DOHH2 (cell line): ENCODE data around the gene RHOT2.

Experiments used
- H3F3A ChIP-seq: fragments of 200-600 bp; sonication (generic), shearing (Covaris generic); 2 replicates; pipeline ENCODE4 v1.6.0; 2016; ENCODE audit warnings: antibody characterized with exemption, mild to moderate bottlenecking; ENCODE audit not compliant: control insufficient read depth, insufficient read depth
- H3K27ac ChIP-seq: fragments of 200-600 bp; sonication (generic); 2 replicates; pipeline ENCODE4 v1.5.1; 2014; ENCODE audit warnings: low read depth, mild to moderate bottlenecking, low read length, moderate library complexity
- H3K27me3 ChIP-seq: fragments of 200-600 bp; sonication (generic); 2 replicates; pipeline ENCODE4 v1.6.1; 2014; ENCODE audit warnings: mild to moderate bottlenecking, low read length, mixed read lengths; ENCODE audit not compliant: control insufficient read depth
- H3K36me3 ChIP-seq: fragments of 200-600 bp; sonication (generic); 2 replicates; pipeline ENCODE4 v1.6.1; 2014; ENCODE audit warnings: mild to moderate bottlenecking, low read length, moderate library complexity, mixed read lengths; ENCODE audit not compliant: control insufficient read depth
- H3K4me1 ChIP-seq: fragments of 200-600 bp; sonication (generic); 2 replicates; pipeline ENCODE4 v1.6.1; 2014; ENCODE audit warnings: mild to moderate bottlenecking, low read length, mixed read lengths; ENCODE audit not compliant: control insufficient read depth
- H3K4me2 ChIP-seq: fragments of 200-600 bp; sonication (generic); 2 replicates; pipeline ENCODE4 v1.6.0; 2014; ENCODE audit warnings: mild to moderate bottlenecking, low read length, moderate library complexity
- H3K4me3 ChIP-seq: fragments of 200-600 bp; sonication (generic); 2 replicates; pipeline ENCODE4 v1.5.1; 2014; ENCODE audit warnings: mild to moderate bottlenecking, low read length, mixed read lengths
- H3K79me2 ChIP-seq: fragments of 200-600 bp; sonication (generic); 2 replicates; pipeline ENCODE4 v1.6.1; 2014; ENCODE audit warnings: mild to moderate bottlenecking, low read length, mixed read lengths; ENCODE audit not compliant: control insufficient read depth
- H3K9me2 ChIP-seq: fragments of 200-600 bp; sonication (generic); replicated peaks from 2 replicates; pipeline ENCODE4 v1.6.1; 2014; ENCODE audit warnings: mild to moderate bottlenecking, low read length, mixed read lengths; ENCODE audit not compliant: control insufficient read depth
- H3K9me3 ChIP-seq: fragments of 200-600 bp; sonication (generic); 2 replicates; pipeline ENCODE4 v1.6.1; 2014; ENCODE audit warnings: antibody characterized with exemption, low read length, mixed read lengths; ENCODE audit not compliant: control insufficient read depth, insufficient read depth
- H4K20me1 ChIP-seq: fragments of 200-600 bp; sonication (generic); 2 replicates; pipeline ENCODE4 v1.6.0; 2014; ENCODE audit warnings: low read depth, mild to moderate bottlenecking, antibody characterized with exemption, low read length, moderate library complexity; ENCODE audit not compliant: control insufficient read depth, insufficient read depth
- CTCF ChIP-seq: fragments of 200-600 bp; sonication (generic); IDR thresholded peaks from one replicate; pipeline ENCODE4 v1.5.1; 2014; ENCODE audit warnings: antibody characterized with exemption, mild to moderate bottlenecking, low read depth, low read length; ENCODE audit not compliant: poor library complexity, severe bottlenecking
- EZH2phosphoT487 ChIP-seq: fragments of 200-600 bp; sonication (generic); IDR thresholded peaks from 2 replicates; pipeline ENCODE4 v1.6.1; 2017; ENCODE audit warnings: borderline replicate concordance, mild to moderate bottlenecking, antibody characterized with exemption, low read length, moderate library complexity, mixed read lengths

Gene RHOT2

GRCh38 chr16:720990-721764, 53.2 kb downstream of the RHOT2 start, which contains the start of gene ANTKMT:
Gene ANTKMT, plus strand, starts transcription at chr16:721146. Its CDS starts 129 bp downstream, at chr16:721275.
- H4K20me1 ChIP-seq: 0 out of 2 replicates have a peak, but pooled peaks cover 4% of the 10 kb centered on the region
- no peaks in the 10 kb centered on the region for H3K9me2 ChIP-seq

GRCh38 chr16:721765-722540, 54.0 kb downstream of the RHOT2 start:
- H3K27me3 ChIP-seq: no peaks in the 10 kb centered on the region
- H3K36me3 ChIP-seq: peaks cover 26% of the 10 kb centered on the region
- peak overlapping the region; percentile 96 for H3K4me2 ChIP-seq
- no peak for TF ChIP-seq EZH2phosphoT487
- H3K9me3 ChIP-seq: no peaks in the 10 kb centered on the region
- peaks cover 60% of the 10 kb centered on the region for H3K4me1 ChIP-seq
- peaks cover 11% of the 10 kb centered on the region; the same call in 1 of the 2 replicates for H3F3A ChIP-seq
- no peak overlapping the region for H3K27ac ChIP-seq
- peak overlapping the region; percentile 99 for H3K4me3 ChIP-seq
- 0 out of 2 replicates have a peak, but pooled peaks cover 3% of the 10 kb centered on the region for H4K20me1 ChIP-seq
- peaks cover 9% of the 10 kb centered on the region for H3K79me2 ChIP-seq
- no peaks in the 10 kb centered on the region for H3K9me2 ChIP-seq

More at GRCh38 chr16:720990-721764, 53.2 kb downstream of the RHOT2 start, which contains the start of gene ANTKMT:
- H3K79me2 ChIP-seq: peaks cover 9% of the 10 kb centered on the region
- peaks cover 3% of the 10 kb centered on the region for H3K27me3 ChIP-seq
- peaks cover 11% of the 10 kb centered on the region; the same call in 1 of the 2 replicates for H3F3A ChIP-seq
- peak within 1 kb of the TSS; percentile 93 for H3K27ac ChIP-seq
- H3K4me1 ChIP-seq: peaks cover 59% of the 10 kb centered on the region
- H3K36me3 ChIP-seq: peaks cover 26% of the 10 kb centered on the region
- peak within 1 kb of the TSS; percentile 96 for H3K4me2 ChIP-seq
- H3K9me3 ChIP-seq: no peaks in the 10 kb centered on the region
- TF ChIP-seq EZH2phosphoT487 (no peak), CTCF (no peak)
- H3K4me3 ChIP-seq: peak within 1 kb of the TSS; percentile 99

- Histone ChIP-seq H3K4me1 (peaks cover 60% of the 10 kb centered on the region), H3F3A (peaks cover 11% of the 10 kb centered on the region; the same call in 1 of the 2 replicates), H3K79me2 (peaks cover 9% of the 10 kb centered on the region), H4K20me1 (0 out of 2 replicates have a peak, but pooled peaks cover 3% of the 10 kb centered on the region), H3K4me3 (no peak overlapping the region), H3K27me3 (no peaks in the 10 kb centered on the region), H3K36me3 (peaks cover 26% of the 10 kb centered on the region), H3K27ac (no peak overlapping the region), H3K4me2 (peak overlapping the region; percentile 27), H3K9me3 (no peaks in the 10 kb centered on the region), H3K9me2 (no peaks in the 10 kb centered on the region)
- TF ChIP-seq EZH2phosphoT487 (no peak), CTCF (no peak)
Measured at GRCh38 chr16:722835-723633, 55.1 kb downstream of the RHOT2 start.
